Fibroblast of lung (primary cell): ENCODE data around the gene SETX.

Experiments used
- EZH2 ChIP-seq: IDR thresholded peaks from 2 replicates; pipeline ENCODE4 v1.5.1; 2012; ENCODE audit warnings: low read length, control low read depth, mild to moderate bottlenecking; ENCODE audit errors: missing control alignments
- TF ChIP-seq, protein P1 (sequence below), 2 donors: IDR thresholded peaks in 1 of 2; conservative IDR thresholded peaks in 1 of 2; 1 replicate in 1 of 2; 2 replicates in 1 of 2; pipeline ENCODE4 v1.5.1; 2011 to 2012; ENCODE audit warnings: low read length in 2 of 2, control low read depth in 1 of 2, inconsistent platforms in 1 of 2, low read depth in 1 of 2, mild to moderate bottlenecking in 1 of 2

DNA sequence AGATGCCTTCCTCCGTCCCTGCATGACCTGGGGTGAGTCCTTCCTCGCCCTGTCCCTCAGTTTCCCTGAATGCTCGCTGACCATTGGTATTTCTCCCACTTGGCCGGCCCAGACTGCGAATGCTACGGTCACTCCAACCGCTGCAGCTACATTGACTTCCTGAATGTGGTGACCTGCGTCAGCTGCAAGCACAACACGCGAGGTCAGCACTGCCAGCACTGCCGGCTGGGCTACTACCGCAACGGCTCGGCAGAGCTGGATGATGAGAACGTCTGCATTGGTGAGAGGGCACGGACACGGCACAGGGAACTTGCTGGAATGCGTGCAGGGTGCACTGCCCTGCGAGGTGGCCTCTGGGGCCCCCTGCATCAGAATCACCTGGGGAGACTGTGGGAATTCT lies 115.8 kb downstream of the SETX start:
- no peak for TF ChIP-seq EZH2
- TF ChIP-seq, protein P1, sequence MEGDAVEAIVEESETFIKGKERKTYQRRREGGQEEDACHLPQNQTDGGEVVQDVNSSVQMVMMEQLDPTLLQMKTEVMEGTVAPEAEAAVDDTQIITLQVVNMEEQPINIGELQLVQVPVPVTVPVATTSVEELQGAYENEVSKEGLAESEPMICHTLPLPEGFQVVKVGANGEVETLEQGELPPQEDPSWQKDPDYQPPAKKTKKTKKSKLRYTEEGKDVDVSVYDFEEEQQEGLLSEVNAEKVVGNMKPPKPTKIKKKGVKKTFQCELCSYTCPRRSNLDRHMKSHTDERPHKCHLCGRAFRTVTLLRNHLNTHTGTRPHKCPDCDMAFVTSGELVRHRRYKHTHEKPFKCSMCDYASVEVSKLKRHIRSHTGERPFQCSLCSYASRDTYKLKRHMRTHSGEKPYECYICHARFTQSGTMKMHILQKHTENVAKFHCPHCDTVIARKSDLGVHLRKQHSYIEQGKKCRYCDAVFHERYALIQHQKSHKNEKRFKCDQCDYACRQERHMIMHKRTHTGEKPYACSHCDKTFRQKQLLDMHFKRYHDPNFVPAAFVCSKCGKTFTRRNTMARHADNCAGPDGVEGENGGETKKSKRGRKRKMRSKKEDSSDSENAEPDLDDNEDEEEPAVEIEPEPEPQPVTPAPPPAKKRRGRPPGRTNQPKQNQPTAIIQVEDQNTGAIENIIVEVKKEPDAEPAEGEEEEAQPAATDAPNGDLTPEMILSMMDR (conservative IDR thresholded peaks at IDR 0.05 in 1 of 2, IDR thresholded peaks at IDR 0.05 in 1 of 2; ENCODE audit: low read depth in 1 of 2, low read length in 2 of 2): no peak
